Measurements from ENCODE around the gene GUCY2D.

The GUCY2D gene

DNA sequence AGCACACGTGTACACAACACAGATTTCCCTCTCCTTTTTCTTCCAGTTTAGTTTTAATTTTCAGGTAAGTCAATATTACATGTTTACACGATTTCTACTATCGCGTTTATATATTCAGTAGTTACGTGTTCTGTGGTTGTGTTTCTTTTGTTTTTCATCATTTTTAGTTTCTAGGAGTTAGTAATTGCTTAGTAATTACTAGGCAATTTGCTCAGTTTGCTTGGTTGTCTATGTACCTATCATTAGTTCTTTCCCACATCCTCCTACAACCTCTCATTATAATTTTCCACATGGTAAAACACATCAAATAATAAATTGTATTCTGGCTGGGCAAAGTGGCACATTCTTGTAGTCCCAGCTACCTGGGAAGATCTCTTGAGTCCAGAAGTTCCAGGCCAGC lies 24.6 kb upstream of the GUCY2D start:
- POLR2A ChIA-PET (ENCODE audit: low non-redundant PET), result no interaction called here
- DNase-seq (ENCODE audit: low spot score), result no peak
- no peak for TF ChIP-seq CTCF (conservative IDR thresholded peaks at IDR 0.05; ENCODE audit: low read depth)
- CTCF ChIA-PET, result interaction anchor here (0.6 to 3.1 kb wide), 5 partner anchors 11 to 110 kb away, joined by 3 to 11 read pairs (median 4); no protein-coding TSS in a partner anchor
- H3K27ac ChIP-seq, result no peak overlapping the region

- ChIA-PET POLR2A (ENCODE audit: low non-redundant PET) (no interaction called here), CTCF (interaction anchor here (0.6 to 0.7 kb wide), 3 partner anchors 69 to 304 kb away, joined by 3 to 5 read pairs (median 4); no protein-coding TSS in a partner anchor)
- peak; percentile 50 for DNase-seq (ENCODE audit: low spot score)
- H3K27ac ChIP-seq, result no peak overlapping the region; the same call in 1 of the 2 replicates
- no peak for TF ChIP-seq CTCF (conservative IDR thresholded peaks at IDR 0.05; ENCODE audit: low read depth)
Measured at GRCh38 chr17:7982173-7982572, 20.2 kb upstream of the GUCY2D start.

GRCh38 chr17:7982666-7983065 lies 19.7 kb upstream of the GUCY2D start:
- no peak for TF ChIP-seq CTCF (conservative IDR thresholded peaks at IDR 0.05; ENCODE audit: low read depth)
- ChIA-PET CTCF (interaction anchor here (0.6 kb wide), 2 partner anchors 70 to 304 kb away, joined by 3 to 5 read pairs; no protein-coding TSS in a partner anchor), POLR2A (ENCODE audit: low non-redundant PET) (no interaction called here)
- no peak for DNase-seq (ENCODE audit: low spot score)
- H3K27ac ChIP-seq, result no peak overlapping the region

DNA sequence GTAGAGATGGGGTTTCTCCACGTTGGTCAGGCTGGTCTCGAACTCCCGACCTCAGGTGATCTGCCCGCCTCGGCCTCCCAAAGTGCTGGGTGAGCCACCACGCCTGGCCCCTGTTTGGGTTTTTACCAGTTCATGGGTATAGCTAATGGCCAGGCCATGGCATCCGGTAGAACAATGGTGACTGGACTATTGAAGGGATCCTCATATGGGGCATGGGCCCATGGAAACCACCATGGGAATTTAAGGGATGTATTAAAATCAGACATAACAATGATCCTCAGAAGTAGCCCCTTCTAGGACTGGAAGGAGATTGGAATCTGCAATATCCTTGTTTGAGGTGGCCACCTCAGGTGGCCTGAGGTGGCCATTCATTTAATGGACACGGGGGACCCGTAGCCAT lies 17.5 kb upstream of the GUCY2D start:
- CTCF ChIA-PET, result interaction anchor here (1.0 kb wide), 1 partner anchor 32 kb away, joined by 3 read pairs; no protein-coding TSS in a partner anchor
- POLR2A ChIA-PET (ENCODE audit: low non-redundant PET), result no interaction called here
- H3K27ac ChIP-seq, result no peak overlapping the region
- no peak for TF ChIP-seq CTCF (conservative IDR thresholded peaks at IDR 0.05; ENCODE audit: low read depth)
- no peak for DNase-seq (ENCODE audit: low spot score)

- no peak overlapping the region for H3K27ac ChIP-seq
- ChIA-PET CTCF (interaction anchor here (0.6 kb wide), 2 partner anchors 15 to 65 kb away, joined by 3 read pairs; no protein-coding TSS in a partner anchor), POLR2A (ENCODE audit: low non-redundant PET) (no interaction called here)
- no peak for TF ChIP-seq CTCF (conservative IDR thresholded peaks at IDR 0.05; ENCODE audit: low read depth)
- no peak for DNase-seq (ENCODE audit: low spot score)
Measured at GRCh38 chr17:7987112-7987893, 15.1 kb upstream of the GUCY2D start.

- POLR2A ChIA-PET (ENCODE audit: low non-redundant PET), result interaction anchor here (1.0 kb wide), 2 partner anchors 56 to 76 kb away, joined by 4 read pairs; partner anchors contain the start of genes CNTROB and TRAPPC1
- peak; percentile 76 for TF ChIP-seq CTCF (conservative IDR thresholded peaks at IDR 0.05; ENCODE audit: low read depth)
- peak; percentile 55 for DNase-seq (ENCODE audit: low spot score)
- no peak overlapping the region for H3K27ac ChIP-seq
- CTCF ChIA-PET, result interaction anchor here (0.5 to 2.9 kb wide), 23 partner anchors 10 to 267 kb away, joined by 3 to 31 read pairs (median 4); partner anchors contain the start of genes CNTROB and TRAPPC1
Measured at GRCh38 chr17:7988750-7989178, 13.7 kb upstream of the GUCY2D start.

Data from RWPE1 (cell line).